Measurements from ENCODE around the gene CHST13.

Gene CHST13

DNA sequence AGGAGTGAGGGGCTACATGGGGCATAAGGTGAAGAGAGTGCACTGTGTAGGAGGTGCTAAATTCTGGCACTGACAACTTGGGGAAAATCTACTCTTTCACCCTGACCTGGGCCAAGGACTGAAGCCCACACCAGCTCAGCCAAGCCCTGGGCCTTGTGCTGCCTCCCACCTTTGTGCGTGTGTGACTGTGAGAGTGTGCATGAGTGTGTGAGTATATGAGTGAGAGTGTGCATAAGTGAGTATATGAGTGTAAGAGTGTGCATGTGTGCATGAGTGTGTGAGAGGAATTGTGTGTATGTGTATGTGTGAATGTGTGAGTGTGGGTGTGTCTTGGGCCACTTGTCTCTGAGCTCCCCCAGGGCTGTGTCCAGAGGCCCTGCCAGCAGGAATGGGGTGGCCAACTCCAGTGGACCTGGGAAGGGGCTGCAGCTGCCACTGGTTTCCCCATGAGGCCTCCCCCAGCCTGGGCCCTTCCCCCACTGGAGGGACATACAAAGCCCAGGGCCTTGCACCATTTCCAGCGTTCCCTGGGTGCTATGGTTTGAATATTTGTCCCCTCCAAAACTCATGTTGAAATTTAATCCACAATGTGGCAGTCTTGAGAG is 19.6 kb downstream of the CHST13 start:
- peak; percentile 19 for DNase-seq

DNA sequence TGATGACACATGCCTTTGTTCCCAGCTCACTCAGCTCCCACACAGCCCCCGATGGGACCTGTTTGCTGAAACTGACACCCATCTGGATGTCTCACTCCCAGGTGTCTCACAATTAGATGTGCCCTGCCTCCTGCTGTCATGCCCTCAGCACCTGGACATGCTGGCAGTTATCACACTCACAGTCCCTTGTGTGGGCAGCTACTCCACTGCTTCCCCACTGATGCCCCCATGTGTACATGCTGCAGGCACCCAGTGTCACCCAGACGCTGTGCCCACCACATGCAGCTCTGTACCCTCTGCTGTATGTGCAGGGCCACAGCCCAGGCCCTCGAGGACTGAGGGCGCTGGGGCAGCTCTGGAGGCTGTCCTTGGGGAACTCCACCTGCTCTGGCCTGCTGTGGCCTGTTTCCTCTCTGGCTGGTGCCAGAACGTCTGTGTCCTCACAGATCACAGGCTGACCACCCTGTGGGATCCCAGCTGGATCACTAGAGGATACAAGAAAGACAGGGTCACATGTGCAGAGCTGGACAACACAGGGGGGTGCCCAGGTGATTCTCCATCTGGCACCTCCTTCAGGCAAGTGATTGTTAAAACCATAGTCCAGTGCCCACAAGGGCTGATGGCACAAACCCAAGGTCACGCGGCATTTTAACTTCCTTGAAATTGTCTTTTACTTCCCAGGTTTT is 20.8 kb downstream of the CHST13 start:
- DNase-seq: peak; percentile 13

DNA sequence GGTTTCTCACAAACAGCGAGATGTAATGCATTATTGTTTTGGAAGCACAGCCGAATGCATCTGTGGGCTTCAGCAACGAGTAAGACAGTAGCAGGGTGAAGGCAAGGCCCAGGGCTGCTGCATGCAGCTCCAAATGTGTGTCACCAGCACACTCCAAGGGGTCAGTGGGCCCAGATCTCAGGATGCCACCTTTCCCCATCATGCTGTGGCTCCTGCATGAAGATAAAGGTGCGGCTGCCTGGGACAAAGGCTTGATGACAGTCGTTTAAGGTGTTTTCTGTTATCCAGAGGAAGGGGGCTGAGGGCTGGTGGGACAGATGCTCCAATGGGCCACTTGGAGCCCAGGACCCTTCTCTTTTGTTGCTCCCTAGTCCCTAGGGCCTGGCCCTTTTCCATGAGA is 21.6 kb downstream of the CHST13 start:
- DNase-seq: peak; percentile 15

DNA sequence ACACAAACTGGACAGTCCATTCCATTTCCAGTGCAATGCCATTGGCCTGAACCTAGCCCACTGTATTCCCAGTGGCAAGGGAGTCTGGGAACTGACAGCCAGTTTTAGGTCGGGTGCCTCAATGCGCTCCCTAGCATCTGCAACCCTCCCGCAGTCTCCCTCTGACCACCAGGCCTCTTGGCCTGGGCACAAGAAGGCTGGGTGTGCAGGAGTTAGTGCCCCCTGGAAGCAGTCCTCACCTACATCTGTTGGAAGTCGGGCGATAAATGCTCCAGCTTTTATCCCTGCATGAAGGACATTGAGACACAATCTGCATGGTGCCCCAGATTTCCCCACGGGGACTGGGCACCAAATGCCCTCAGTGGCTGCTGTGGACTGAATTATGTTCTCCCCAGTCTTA is 22.1 kb downstream of the CHST13 start:
- DNase-seq: peak; percentile 10

DNA sequence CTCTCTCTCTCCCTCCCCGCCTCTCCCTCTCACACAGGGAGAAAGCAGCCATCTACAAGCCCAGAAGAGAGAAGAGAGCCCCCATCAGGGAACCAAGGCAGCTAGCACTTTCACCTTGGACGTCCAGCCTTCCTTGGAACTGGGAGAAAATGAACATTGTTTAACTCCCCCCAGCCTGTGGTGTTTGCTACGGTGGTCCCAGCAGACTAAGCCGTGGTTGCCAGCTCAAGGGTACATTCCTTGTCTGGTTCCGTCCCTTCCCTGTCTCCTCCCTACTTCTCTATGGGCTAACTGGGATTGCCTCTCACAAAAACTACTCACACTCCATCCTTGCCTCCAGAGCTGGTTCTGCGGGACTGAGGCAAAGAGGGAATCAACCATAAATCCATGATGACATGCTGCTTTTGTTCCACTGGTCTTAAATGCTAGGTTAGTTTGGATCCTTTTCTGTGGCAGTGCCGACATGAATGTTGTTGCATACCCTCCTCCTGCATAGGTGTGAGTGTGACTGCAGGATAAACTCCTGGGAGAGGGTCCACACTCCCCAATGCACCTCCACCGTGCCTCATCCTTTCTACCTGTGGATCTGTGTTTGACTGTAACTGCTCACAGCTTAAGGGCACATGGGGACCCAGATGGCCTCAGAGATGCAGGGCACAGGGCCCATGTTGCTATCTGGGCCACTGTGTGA is 22.7 kb downstream of the CHST13 start:
- peak; percentile 21 for DNase-seq

GRCh38 chr3:126547721-126548120 is 23.8 kb downstream of the CHST13 start:
- DNase-seq: peak; percentile 12

DNA sequence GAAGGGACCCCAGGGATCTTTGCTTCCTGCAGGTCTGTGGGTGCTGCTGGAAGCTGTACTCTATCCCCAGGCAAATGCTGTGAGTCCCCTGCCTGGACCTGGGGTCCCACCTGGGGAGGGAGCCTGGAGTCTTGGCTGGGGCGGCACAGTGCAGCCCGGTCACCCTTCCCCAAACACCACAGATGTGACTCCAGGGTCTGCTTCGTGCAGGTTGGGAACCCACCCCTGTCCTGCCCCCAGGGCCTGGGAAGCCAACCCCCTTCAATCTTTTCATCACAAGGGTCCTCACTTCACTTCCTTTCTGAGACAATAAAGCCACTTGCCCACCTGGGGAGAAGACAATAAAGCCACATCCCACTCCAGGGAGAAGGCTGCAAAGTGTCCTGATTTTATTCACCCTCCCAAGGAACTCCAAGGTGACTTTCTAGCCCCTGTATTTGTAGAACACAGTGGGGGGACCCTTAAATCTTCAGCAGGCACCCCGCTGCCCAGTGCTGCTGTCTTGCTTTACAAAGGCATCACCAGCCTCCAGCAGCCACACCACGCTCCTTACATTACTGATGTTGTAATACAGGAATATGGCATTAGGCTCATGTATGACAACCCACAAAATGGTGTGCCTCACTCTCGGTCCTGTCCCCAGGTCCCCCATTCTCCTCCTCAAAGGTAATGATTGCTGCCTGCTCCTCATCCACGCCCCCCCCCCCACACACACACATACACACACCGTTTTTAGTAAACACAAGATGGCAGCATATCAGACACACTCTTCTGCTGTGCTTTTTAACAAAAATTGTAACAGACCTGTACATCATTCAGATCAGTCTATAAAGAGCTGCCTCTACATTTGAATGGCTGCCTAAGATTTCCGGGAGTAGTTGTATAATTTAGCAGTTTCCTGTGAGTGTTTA is 24.9 kb downstream of the CHST13 start:
- peak; percentile 24 for DNase-seq

GRCh38 chr3:126549861-126550487 is 26.0 kb downstream of the CHST13 start:
- DNase-seq: peak; percentile 11

- DNase-seq: peak; percentile 10
These were observed 26.6 kb downstream of the CHST13 start for GRCh38 chr3:126550488-126551051.

- no peak for DNase-seq
These were observed 27.3 kb downstream of the CHST13 start for GRCh38 chr3:126551121-126551838.

- DNase-seq: no peak
These were observed 28.1 kb downstream of the CHST13 start for GRCh38 chr3:126551839-126552687.

- no peak for DNase-seq
These were observed 28.8 kb downstream of the CHST13 start for GRCh38 chr3:126552688-126553283.

DNA sequence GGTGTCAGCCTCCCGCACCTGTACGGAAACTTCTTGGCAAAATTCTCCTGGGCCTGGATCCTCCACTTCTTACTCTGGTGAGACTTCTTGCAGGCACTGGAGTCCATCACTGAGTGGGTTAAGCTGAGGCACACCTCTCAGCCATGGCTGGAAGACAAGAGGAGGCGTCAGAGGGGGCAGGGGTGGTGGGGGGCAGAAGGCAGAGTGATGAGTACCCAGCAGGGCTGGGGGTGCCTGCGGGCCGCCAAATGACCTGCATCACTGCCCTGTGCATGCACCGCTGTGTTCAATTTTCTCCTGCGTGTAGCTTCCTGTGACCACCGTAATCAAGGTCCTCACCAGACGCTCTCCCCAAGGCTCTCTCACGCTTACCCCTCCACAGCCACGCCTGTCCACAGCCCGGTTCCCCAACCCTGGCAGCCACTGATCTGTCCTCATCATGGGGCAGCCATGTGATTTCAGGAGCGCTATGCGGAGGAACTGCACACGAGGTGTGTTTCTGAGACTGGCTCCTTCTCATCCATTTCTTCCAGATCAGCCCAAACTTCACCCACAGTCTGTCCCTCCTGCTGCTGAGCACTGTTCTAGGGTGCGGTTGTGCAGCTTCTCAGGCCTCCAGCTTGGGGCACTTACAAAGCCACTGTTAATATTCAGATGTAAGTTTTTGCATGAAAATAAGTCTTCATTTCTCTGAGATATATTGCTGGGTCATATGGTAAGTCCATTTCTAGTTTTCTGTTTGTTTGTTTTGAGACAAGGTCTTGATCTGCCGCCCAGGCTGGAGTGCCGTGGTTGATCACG is 29.5 kb downstream of the CHST13 start:
- no peak for DNase-seq

DNA sequence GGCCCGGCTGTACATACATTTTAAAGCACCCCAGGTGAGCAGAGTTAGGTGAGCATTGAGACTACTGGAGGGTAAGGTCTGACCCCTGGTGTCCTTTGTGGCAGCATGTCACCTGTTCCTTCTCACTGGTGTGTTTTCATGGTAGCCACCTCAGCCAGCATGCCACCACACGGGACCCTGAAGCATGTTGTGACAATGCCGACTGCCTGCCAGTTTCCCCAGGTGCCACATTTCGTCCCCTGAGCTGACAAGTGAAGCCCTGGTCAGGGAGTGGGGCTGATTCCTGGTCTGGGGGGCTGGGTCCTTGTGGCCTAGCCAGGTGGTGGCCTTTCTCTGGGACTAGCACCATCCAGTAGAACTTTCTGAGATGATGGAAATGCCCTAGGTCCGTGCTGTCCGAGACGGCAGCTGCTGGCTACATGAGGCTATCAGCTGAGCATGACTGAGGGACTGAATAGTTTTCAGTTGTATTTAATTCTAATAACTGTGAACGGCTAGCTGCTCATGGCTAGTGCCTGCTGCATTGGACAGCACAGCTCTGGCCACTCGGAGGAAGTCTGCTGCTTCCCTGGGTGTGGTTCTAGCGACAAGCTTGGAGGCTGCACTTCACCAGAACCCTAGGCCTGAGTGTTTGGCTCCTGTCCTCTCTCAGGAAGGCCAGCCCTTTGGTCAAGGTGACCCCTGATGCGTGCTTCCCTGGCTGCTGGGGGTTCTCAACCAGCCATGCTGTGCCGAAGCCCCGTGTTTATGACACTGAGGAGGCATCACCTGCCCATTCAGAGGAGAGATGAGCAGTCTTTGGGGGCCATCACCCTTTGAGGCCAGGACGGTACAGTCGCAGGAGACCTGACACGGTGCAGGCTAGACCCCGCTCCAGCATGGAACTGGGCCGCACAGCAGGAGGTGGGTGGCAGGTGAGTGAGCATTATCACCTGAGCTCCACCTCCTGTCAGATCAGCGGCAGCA is 30.9 kb downstream of the CHST13 start:
- DNase-seq: no peak

GRCh38 chr3:126555795-126556636 is 32.1 kb downstream of the CHST13 start:
- no peak for DNase-seq

- no peak for DNase-seq
These were observed 32.9 kb downstream of the CHST13 start for GRCh38 chr3:126556637-126557414.

All from 8988T (cell line).